GM12878 (cell line): ENCODE measurements around the gene ZNF776. TPM values are rescaled to one million over a fixed set of nuclear protein-coding genes. Genes with fewer than 3 reads are reported as not detected.

ENCODE experiments used
- BACH1 ChIP-seq: fragments of 450-650 bp; IDR thresholded peaks from 2 replicates; pipeline ENCODE4 v1.6.1; 2017; ENCODE audit warnings: mild to moderate bottlenecking, borderline replicate concordance
- CEBPB ChIP-seq, 2 experiments: fragments of 150-350 bp in 1 of 2; IDR thresholded peaks; 2 replicates each; pipeline ENCODE4 v1.6.1; 2012 to 2014; ENCODE audit warnings: low read depth in 2 of 2, low read length in 2 of 2, borderline replicate concordance in 1 of 2, inconsistent platforms in 1 of 2
- CREM ChIP-seq: IDR thresholded peaks from 2 replicates; pipeline ENCODE4 v1.6.1; 2014; ENCODE audit warnings: antibody characterized with exemption, low read depth
- E2F4 ChIP-seq: IDR thresholded peaks from 2 replicates; pipeline ENCODE4 v1.6.1; 2012; ENCODE audit warnings: low read depth, low read length, improper control_type of control experiment
- EP300 ChIP-seq, 2 experiments: fragments of 150-350 bp in 1 of 2; IDR thresholded peaks; 2 replicates each; pipeline ENCODE4 v1.6.1; 2011 to 2012; ENCODE audit warnings: low read depth in 2 of 2, low read length in 2 of 2, borderline replicate concordance in 1 of 2, improper control_type of control experiment in 1 of 2, inconsistent platforms in 1 of 2; ENCODE audit not compliant: control insufficient read depth in 1 of 2
- ESRRA ChIP-seq: IDR thresholded peaks from 2 replicates; pipeline ENCODE4 v1.6.1; 2012; ENCODE audit warnings: mild to moderate bottlenecking, low read length, improper control_type of control experiment
- GATAD2B ChIP-seq: fragments of 450-650 bp; conservative IDR thresholded peaks from 2 replicates; pipeline ENCODE4 v1.6.1; 2017; ENCODE audit warnings: low read depth, mild to moderate bottlenecking, moderate library complexity
- MEF2A ChIP-seq: IDR thresholded peaks from 2 replicates; pipeline ENCODE4 v1.6.1; 2011; ENCODE audit warnings: low read depth, mild to moderate bottlenecking, low read length, moderate library complexity; ENCODE audit not compliant: insufficient read depth
- MLLT1 ChIP-seq: fragments of 450-650 bp; IDR thresholded peaks from 2 replicates; pipeline ENCODE4 v1.6.1; 2016; ENCODE audit warnings: mild to moderate bottlenecking
- MXI1 ChIP-seq: fragments of 150-350 bp; IDR thresholded peaks from 2 replicates; pipeline ENCODE4 v1.6.1; 2011; ENCODE audit warnings: low read depth, mild to moderate bottlenecking, inconsistent platforms, low read length, improper control_type of control experiment
- NFYB ChIP-seq: IDR thresholded peaks from 2 replicates; pipeline ENCODE4 v1.6.1; 2011; ENCODE audit warnings: low read depth, mild to moderate bottlenecking, low read length, improper control_type of control experiment, moderate library complexity; ENCODE audit not compliant: insufficient read depth
- PBX3 ChIP-seq: IDR thresholded peaks from 2 replicates; pipeline ENCODE4 v1.6.1; 2011; ENCODE audit warnings: mild to moderate bottlenecking, low read depth, low read length, moderate library complexity; ENCODE audit not compliant: insufficient replicate concordance
- POLR2A ChIP-seq: IDR thresholded peaks from 2 replicates; pipeline ENCODE4 v1.6.1; 2011; ENCODE audit warnings: low read depth, mild to moderate bottlenecking, low read length
- POLR2AphosphoS2 ChIP-seq: IDR thresholded peaks from 2 replicates; pipeline ENCODE4 v1.6.1; 2011; ENCODE audit warnings: low read depth, mild to moderate bottlenecking, low read length, improper control_type of control experiment, moderate library complexity
- RB1 ChIP-seq: fragments of 450-650 bp; formaldehyde crosslinking; IDR thresholded peaks from 2 replicates; pipeline ENCODE4 v1.6.1; 2017; ENCODE audit warnings: mild to moderate bottlenecking, borderline replicate concordance
- SPI1 ChIP-seq: IDR thresholded peaks from 2 replicates; pipeline ENCODE4 v1.6.1; 2011; ENCODE audit warnings: low read depth, mild to moderate bottlenecking, low read length, moderate library complexity, borderline replicate concordance; ENCODE audit not compliant: insufficient read depth
- STAT1 ChIP-seq: fragments of 450-650 bp; conservative IDR thresholded peaks from 2 replicates; pipeline ENCODE4 v1.6.1; 2014; ENCODE audit warnings: antibody characterized with exemption, mild to moderate bottlenecking
- STAT3 ChIP-seq: IDR thresholded peaks from 2 replicates; pipeline ENCODE4 v1.6.1; 2011; ENCODE audit warnings: low read depth, low read length, improper control_type of control experiment
- TAF1 ChIP-seq: IDR thresholded peaks from 2 replicates; pipeline ENCODE4 v1.6.1; 2011; ENCODE audit warnings: mild to moderate bottlenecking, low read depth, low read length, borderline replicate concordance
- ZNF687 ChIP-seq: fragments of 450-650 bp; IDR thresholded peaks from 2 replicates; pipeline ENCODE4 v1.6.1; 2017; ENCODE audit warnings: mild to moderate bottlenecking, moderate library complexity
- polyA plus RNA-seq, 11 experiments: library from polyadenylated mRNA; depleted of rRNA in 4 of 11; unstranded in 6 of 11; stranded (reverse) in 5 of 11; fragments of >200 nt; fragmentation: Nextera tagmentation in 4 of 11; fragmentation: Illumina TruSeq in 1 of 11; extraction: Ambion mirVana in 4 of 11; extraction: Trizol in 1 of 11; gene quantifications; 1 replicate in 1 of 11; 2 replicates in 10 of 11; pipeline versions ENCODE4 v1.2.1 to v1.2.3, GENCODE V29; 2011 to 2016; ENCODE audit warnings: inconsistent platforms in 2 of 11, missing spikeins in 2 of 11, low read depth in 1 of 11
- total RNA-seq, 4 experiments: library from RNA; depleted of rRNA in 3 of 4; stranded (reverse); fragments of >200 nt in 3 of 4; fragmentation: Illumina TruSeq in 1 of 4; extraction: Trizol in 1 of 4; gene quantifications; 2 replicates each; pipeline versions ENCODE4 v1.2.1 to v1.2.3, GENCODE V29; 2013 to 2021

The ZNF776 gene
- total and polyA plus RNA-seq, 10 of the 15 experiments (the other 5 are each of a cell fraction or from before 2014, with no cell fraction given), result 1.9 to 16.3 (median 11.7) TPM

GRCh38 chr19:57769345-57770131 lies 22.9 kb downstream of the ZNF776 start, which contains the start of gene ZNF586 (continued):
- TF ChIP-seq TAF1 (peak; percentile 59; the same call in 1 of the 2 replicates), SPI1 (0 out of 2 replicates have a peak, but pooled peaks have one; percentile 7), RB1 (no peak), E2F4 (no peak), EP300 (IDR thresholded peaks at IDR 0.05; ENCODE audit: borderline replicate concordance in 1 of 2, control insufficient read depth in 1 of 2, low read depth in 2 of 2, low read length in 2 of 2) (no peak), GATAD2B (no peak), CEBPB (IDR thresholded peaks at IDR 0.05; ENCODE audit: borderline replicate concordance in 1 of 2, low read depth in 2 of 2, low read length in 2 of 2) (no peak), ESRRA (no peak), CREM (peak; percentile 91), NFYB (peak; percentile 95), MEF2A (no peak), MXI1 (peak; percentile 45; the same call in 1 of the 2 replicates), PBX3 (peak; percentile 32), POLR2AphosphoS2 (peak; percentile 73; the same call in 1 of the 2 replicates), STAT1 (no peak), BACH1 (peak; percentile 78; the same call in 1 of the 2 replicates), ZNF687 (peak; percentile 51; the same call in 1 of the 2 replicates), STAT3 (no peak), POLR2A (peak; percentile 98), MLLT1 (peak; percentile 51; the same call in 1 of the 2 replicates)
